HepG2 (cell line): ENCODE results near the gene ADD2. TPM values are rescaled to one million over a fixed set of nuclear protein-coding genes. Genes with fewer than 3 reads are reported as not detected.
A peak's percentile ranks its signal among the peaks of the same experiment; 100 is the strongest.

Source experiments
- BRCA1 ChIP-seq: sonication (generic); formaldehyde crosslinking; IDR thresholded peaks from 2 replicates; pipeline ENCODE4 v1.4.0; 2020; ENCODE audit warnings: missing genetic modification reagents
- CEBPG ChIP-seq: IDR thresholded peaks from 2 replicates; pipeline ENCODE4 v1.6.1; 2016
- FOXA1 ChIP-seq, 2 experiments: fragments of 450-650 bp in 1 of 2; sonication (generic) in 1 of 2; formaldehyde crosslinking in 1 of 2; IDR thresholded peaks; 2 replicates each; pipeline versions ENCODE4 v1.4.0 to v1.6.1; 2016 to 2020; ENCODE audit warnings: missing genetic modification reagents in 1 of 2
- HDAC6 ChIP-seq: fragments of 200-600 bp; sonication (generic); IDR thresholded peaks from 2 replicates; pipeline ENCODE4 v1.7.0; 2017; ENCODE audit warnings: mild to moderate bottlenecking, antibody characterized with exemption, low read length, low read depth
- HNF4G ChIP-seq, 2 experiments: sonication (generic) in 1 of 2; formaldehyde crosslinking in 1 of 2; IDR thresholded peaks; 2 replicates each; pipeline versions ENCODE4 v1.4.0 to v1.6.1; 2011 to 2020; ENCODE audit warnings: borderline replicate concordance in 2 of 2, low read depth in 2 of 2, mild to moderate bottlenecking in 2 of 2, low read length in 1 of 2, missing genetic modification reagents in 1 of 2, moderate library complexity in 1 of 2
- KLF12 ChIP-seq: sonication (generic); formaldehyde crosslinking; IDR thresholded peaks from 2 replicates; pipeline ENCODE4 v1.4.0; 2020; ENCODE audit warnings: missing genetic modification reagents, borderline replicate concordance
- LBX2 ChIP-seq: sonication (generic); formaldehyde crosslinking; IDR thresholded peaks from 2 replicates; pipeline ENCODE4 v1.5.0; 2020; ENCODE audit warnings: missing genetic modification reagents, mild to moderate bottlenecking, borderline replicate concordance
- NFKBIZ ChIP-seq: IDR thresholded peaks from 2 replicates; pipeline ENCODE4 v1.6.1; 2018; ENCODE audit warnings: missing genetic modification reagents, missing compliant biosample characterization
- PRMT3 ChIP-seq: sonication (generic); formaldehyde crosslinking; IDR thresholded peaks from 2 replicates; pipeline ENCODE4 v1.8.1; 2022; ENCODE audit warnings: low read depth, mild to moderate bottlenecking, moderate library complexity, missing genetic modification reagents, borderline replicate concordance
- SRF ChIP-seq: IDR thresholded peaks from 2 replicates; pipeline ENCODE4 v1.6.1; 2011; ENCODE audit warnings: mild to moderate bottlenecking, low read depth, low read length, moderate library complexity
- TCF7 ChIP-seq: sonication (generic); IDR thresholded peaks from 2 replicates; pipeline ENCODE4 v1.6.1; 2016; ENCODE audit warnings: antibody characterized with exemption, low read depth
- TFE3 ChIP-seq: IDR thresholded peaks from 2 replicates; pipeline ENCODE4 v1.6.1; 2016
- U2AF1 ChIP-seq: fragments of 200-400 bp; formaldehyde crosslinking; optimal IDR thresholded peaks from 2 replicates; pipeline ENCODE3; 2017; ENCODE audit warnings: mild to moderate bottlenecking, low read depth, low read length
- ZNF749 ChIP-seq: sonication (generic); formaldehyde crosslinking; IDR thresholded peaks from 2 replicates; pipeline ENCODE4 v1.8.0; 2022; ENCODE audit warnings: mild to moderate bottlenecking, missing genetic modification reagents, moderate library complexity, borderline replicate concordance
- ZNF772 ChIP-seq: sonication (generic); formaldehyde crosslinking; IDR thresholded peaks from 2 replicates; pipeline ENCODE4 v1.5.0; 2020; ENCODE audit warnings: mild to moderate bottlenecking, missing genetic modification reagents
- ZNF891 ChIP-seq: sonication (generic); formaldehyde crosslinking; IDR thresholded peaks from 2 replicates; pipeline ENCODE4 v1.5.0; 2020; ENCODE audit warnings: mild to moderate bottlenecking, missing genetic modification reagents
- ZSCAN9 ChIP-seq: IDR thresholded peaks from 2 replicates; pipeline ENCODE4 v1.6.1; 2016; ENCODE audit warnings: borderline replicate concordance
- polyA plus RNA-seq, 8 experiments: library from polyadenylated mRNA; depleted of rRNA in 3 of 8; stranded (reverse) in 7 of 8; unstranded in 1 of 8; fragments of >200 nt; fragmentation: Illumina TruSeq in 4 of 8; extraction: Trizol in 4 of 8; gene quantifications; 2 replicates each; pipeline versions ENCODE4 v1.2.1 to v1.2.3, GENCODE V29; 2011 to 2016; ENCODE audit warnings: low read depth in 4 of 8, missing spikeins in 1 of 8, mixed read lengths in 1 of 8; ENCODE audit not compliant: insufficient read depth in 1 of 8
- total RNA-seq, 5 experiments: library from RNA; depleted of rRNA; stranded (reverse); fragments of >200 nt; fragmentation: Illumina TruSeq; extraction: Trizol; gene quantifications; 2 replicates each; pipeline ENCODE4 v1.2.3, GENCODE V29; 2016; ENCODE audit warnings: low read depth in 1 of 5
- TF ChIP-seq, protein P1 (sequence below): sonication (generic); formaldehyde crosslinking; IDR thresholded peaks from 2 replicates; pipeline ENCODE4 v1.4.0; 2020; ENCODE audit warnings: missing genetic modification reagents
- TF ChIP-seq, protein P2 (sequence below): IDR thresholded peaks from 2 replicates; pipeline ENCODE4 v1.6.1; 2016; ENCODE audit warnings: missing biosample characterization, missing genetic modification reagents, low read depth
- TF ChIP-seq, protein P3 (sequence below): sonication (generic); formaldehyde crosslinking; IDR thresholded peaks from 2 replicates; pipeline ENCODE4 v1.8.1; 2023; ENCODE audit warnings: missing genetic modification reagents, inconsistent platforms, borderline replicate concordance

Gene ADD2
- total and polyA plus RNA-seq, 2 of the 13 experiments (the other 11 are each of a cell fraction or from before 2014, with no cell fraction given): 0.05 to 0.13 TPM

GRCh38 chr2:70789304-70790135, 21.5 kb upstream of the ADD2 start (continued):
- TF ChIP-seq ZSCAN9 (CRISPR knock-in tag) (peak; percentile 37; the same call in 1 of the 2 replicates), U2AF1 (no peak), NFKBIZ (no peak), KLF12 (CRISPR knock-in tag) (no peak), HDAC6 (no peak), TFE3 (CRISPR knock-in tag) (0 out of 2 replicates have a peak, but pooled peaks have one; percentile 17), FOXA1 (IDR thresholded peaks at IDR 0.05) (no peak), FOXA1 (CRISPR knock-in tag; IDR thresholded peaks at IDR 0.05) (no peak), HNF4G (IDR thresholded peaks at IDR 0.05; ENCODE audit: borderline replicate concordance, low read depth, low read length) (no peak), HNF4G (CRISPR knock-in tag; IDR thresholded peaks at IDR 0.05; ENCODE audit: borderline replicate concordance, low read depth) (0 out of 2 replicates have a peak, but pooled peaks have one; percentile 27), ZNF891 (CRISPR knock-in tag) (no peak), LBX2 (no peak), BRCA1 (CRISPR knock-in tag) (no peak), PRMT3 (CRISPR knock-in tag) (no peak), TCF7 (no peak), ZNF772 (CRISPR knock-in tag) (0 out of 2 replicates have a peak, but pooled peaks have one; percentile 38), ZNF749 (CRISPR knock-in tag) (no peak), SRF (no peak), CEBPG (peak; percentile 51)
- TF ChIP-seq, protein P1, sequence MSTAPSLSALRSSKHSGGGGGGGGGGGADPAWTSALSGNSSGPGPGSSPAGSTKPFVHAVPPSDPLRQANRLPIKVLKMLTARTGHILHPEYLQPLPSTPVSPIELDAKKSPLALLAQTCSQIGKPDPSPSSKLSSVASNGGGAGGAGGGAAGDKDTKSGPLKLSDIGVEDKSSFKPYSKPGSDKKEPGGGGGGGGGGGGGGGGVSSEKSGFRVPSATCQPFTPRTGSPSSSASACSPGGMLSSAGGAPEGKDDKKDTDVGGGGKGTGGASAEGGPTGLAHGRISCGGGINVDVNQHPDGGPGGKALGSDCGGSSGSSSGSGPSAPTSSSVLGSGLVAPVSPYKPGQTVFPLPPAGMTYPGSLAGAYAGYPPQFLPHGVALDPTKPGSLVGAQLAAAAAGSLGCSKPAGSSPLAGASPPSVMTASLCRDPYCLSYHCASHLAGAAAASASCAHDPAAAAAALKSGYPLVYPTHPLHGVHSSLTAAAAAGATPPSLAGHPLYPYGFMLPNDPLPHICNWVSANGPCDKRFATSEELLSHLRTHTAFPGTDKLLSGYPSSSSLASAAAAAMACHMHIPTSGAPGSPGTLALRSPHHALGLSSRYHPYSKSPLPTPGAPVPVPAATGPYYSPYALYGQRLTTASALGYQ (CRISPR knock-in tag): no peak
- TF ChIP-seq, protein P2, sequence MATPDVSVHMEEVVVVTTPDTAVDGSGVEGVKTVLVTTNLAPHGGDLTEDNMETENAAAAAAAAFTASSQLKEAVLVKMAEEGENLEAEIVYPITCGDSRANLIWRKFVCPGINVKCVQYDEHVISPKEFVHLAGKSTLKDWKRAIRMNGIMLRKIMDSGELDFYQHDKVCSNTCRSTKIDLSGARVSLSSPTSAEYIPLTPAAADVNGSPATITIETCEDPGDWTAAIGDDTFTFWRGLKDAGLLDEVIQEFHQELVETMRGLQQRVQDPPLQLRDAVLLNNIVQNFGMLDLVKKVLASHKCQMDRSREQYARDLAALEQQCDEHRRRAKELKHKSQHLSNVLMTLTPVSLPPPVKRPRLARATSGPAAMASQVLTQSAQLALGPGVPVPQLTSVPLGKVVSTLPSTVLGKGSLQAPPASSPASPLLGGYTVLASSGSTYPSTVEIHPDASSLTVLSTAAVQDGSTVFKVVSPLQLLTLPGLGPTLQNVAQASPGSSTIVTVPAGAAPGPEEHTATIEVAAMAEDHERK (CRISPR knock-in tag): no peak
- TF ChIP-seq, protein P3, sequence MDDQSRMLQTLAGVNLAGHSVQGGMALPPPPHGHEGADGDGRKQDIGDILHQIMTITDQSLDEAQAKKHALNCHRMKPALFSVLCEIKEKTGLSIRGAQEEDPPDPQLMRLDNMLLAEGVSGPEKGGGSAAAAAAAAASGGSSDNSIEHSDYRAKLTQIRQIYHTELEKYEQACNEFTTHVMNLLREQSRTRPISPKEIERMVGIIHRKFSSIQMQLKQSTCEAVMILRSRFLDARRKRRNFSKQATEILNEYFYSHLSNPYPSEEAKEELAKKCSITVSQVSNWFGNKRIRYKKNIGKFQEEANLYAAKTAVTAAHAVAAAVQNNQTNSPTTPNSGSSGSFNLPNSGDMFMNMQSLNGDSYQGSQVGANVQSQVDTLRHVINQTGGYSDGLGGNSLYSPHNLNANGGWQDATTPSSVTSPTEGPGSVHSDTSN (CRISPR knock-in tag): no peak
